HG03565 (cell line): ENCODE data around the gene NLRP1.

ENCODE experiments used
- ATAC-seq: cut with Tn5 transposase; IDR thresholded peaks from one replicate; pipeline ENCODE4 v1.9.1; 2021; ENCODE audit warnings: mild to moderate bottlenecking, moderate library complexity; ENCODE audit not compliant: unreplicated experiment

The NLRP1 gene

GRCh38 chr17:5558815-5559785 is 25.2 kb downstream of the NLRP1 start:
- ATAC-seq: no peak

DNA sequence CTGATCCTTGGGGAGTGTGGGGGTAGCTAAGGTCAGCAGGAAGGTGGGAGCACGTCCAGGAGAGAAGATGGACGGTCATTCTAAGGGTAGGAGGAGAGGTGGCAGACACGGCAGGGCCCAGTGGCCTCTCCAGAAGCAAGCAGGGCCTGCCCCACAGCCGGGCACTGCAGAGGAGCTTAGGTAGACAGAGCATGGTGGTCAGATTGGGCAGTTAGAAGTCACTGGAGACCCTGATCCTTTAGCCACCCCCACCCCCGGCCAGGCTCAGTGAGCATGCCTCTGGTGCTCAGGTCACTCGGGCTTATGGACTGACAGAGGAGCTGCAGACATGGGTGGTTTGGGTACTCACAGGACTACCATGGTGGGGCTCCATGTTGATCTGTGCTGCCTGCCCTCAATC is 26.3 kb downstream of the NLRP1 start:
- no peak for ATAC-seq

GRCh38 chr17:5557485-5557884 is 26.8 kb downstream of the NLRP1 start:
- no peak for ATAC-seq

- no peak for ATAC-seq
Measured at GRCh38 chr17:5555254-5555653, 29.1 kb downstream of the NLRP1 start.

DNA sequence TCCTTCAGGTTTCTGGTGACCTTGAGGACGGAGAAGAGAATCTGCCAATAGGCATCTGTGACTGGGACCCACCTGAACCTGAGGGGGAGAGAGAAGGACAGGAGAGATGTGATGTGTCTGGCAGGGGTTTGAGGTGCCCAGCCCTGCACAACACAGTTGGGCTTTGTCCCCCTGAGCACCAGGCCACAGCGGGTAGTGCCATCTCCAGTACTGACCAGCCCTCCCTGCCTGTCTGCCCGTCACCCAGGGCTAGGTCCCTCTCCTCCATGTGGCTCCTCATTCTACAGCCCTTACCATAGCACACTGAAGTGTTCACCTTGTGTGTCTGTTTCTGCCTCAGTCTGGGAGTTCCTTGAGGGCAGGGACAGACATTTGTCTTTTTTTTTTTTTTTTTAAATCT is 30.8 kb downstream of the NLRP1 start:
- ATAC-seq: no peak

GRCh38 chr17:5552841-5553240 is 31.5 kb downstream of the NLRP1 start:
- ATAC-seq: no peak

DNA sequence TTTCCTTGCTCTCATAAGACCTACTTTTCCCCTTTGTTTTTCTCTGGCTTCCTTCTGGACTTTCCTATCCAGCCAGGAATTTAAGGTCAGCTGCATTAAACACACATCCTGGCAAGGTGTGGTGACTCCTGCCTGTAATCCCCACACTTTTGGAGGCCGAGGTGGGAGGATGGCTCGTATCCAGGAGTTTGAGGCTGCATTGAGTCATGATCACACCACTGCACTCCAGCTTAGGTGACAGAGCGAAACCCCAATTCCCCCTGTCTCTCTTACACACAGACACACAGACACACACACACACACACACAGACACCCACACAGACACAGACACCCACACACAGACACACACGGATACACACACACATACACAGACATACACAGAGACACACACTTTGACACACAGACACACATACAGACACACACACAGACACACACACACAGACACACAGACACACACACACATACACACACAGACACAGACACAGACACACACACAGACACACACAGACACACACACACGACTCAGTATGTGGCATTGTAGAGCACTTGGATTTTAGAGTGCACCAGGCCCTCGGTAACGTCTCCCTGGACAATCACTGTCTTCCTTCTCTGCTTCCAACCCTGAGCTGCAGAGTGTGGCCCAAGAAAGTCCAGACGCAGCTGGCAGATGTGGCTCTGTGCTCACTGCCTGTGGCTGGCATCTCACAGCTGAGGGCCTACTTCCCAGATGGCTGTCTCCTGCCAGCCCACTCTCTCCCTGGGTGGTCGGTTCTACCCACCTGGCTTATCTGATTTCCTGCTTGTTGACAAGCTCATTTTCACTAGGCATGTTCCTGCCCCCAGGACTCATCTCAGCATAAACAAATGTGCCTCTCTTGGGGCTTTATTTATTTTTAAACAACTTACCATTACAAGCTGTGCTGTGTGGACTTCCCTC is 39.0 kb downstream of the NLRP1 start:
- no peak for ATAC-seq

DNA sequence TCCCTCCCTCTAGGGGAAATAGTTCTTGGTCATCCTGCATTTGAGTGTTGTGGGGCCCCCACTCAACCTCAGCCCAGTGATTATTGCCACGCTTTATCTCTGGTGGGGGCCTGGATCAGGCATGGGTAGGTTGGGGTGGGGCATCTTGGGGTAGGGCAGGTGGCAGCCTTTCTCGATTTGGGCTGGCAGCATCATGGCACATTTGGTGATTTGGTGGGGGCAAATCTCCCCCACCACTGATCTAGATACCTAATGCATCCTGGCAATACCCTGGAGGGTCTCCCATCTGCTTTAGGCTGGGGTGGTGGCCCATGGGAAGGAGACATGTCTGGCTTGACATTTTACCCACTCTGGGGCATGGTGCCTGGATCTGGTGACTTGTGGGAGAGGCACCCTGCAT is 40.2 kb downstream of the NLRP1 start:
- no peak for ATAC-seq

DNA sequence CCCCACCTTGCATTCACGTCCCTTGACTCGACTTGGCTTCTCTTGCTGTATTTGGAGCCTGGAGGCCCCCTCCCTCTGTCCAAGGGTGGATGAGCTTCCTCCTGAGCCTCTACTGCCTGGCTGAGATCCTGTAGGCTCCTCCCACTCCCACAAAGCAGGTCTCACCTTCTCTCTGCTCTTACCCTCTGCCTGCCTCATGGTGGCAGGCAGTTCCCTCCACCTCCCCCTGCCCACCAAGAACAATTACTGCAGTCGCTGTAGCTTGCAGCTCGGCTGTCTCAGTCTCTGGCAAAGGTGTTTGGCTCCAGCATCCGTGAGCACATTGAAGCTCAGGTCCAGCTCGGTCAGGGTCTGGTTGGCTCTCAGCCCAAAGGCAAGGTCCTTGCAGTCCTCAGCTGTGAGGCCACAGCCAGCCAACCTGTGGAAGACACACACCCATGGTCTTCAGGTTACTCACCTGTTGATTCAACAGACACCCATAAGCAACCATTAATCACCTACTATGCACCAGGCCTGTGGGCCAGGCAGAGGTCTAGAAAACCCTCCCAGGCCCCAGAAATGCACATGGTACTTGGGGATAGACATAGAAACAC is 42.6 kb downstream of the NLRP1 start:
- ATAC-seq: no peak

GRCh38 chr17:5540321-5540720 is 44.0 kb downstream of the NLRP1 start:
- no peak for ATAC-seq

DNA sequence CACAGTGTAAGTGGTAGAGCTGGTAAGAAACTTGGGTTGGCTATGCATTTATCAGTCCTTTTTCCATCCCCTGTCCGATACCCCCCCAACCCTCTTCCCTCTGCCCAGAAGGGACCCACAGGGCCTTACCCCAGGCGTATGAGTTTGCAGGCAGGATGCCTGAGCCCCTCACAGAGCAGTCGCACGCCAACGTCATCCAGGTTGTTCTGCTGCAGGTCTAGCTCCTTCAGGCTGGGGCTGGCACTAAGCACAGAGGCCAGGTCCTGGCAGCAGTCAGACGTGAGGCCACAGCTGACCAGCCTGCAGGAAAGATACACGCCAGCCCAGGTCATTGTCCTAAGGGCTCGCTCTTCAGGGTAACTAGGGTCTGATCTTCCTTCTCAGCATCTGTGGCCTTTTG is 45.0 kb downstream of the NLRP1 start:
- no peak for ATAC-seq

GRCh38 chr17:5536866-5537650 is 47.3 kb downstream of the NLRP1 start:
- ATAC-seq: no peak

GRCh38 chr17:5535436-5535835 is 48.9 kb downstream of the NLRP1 start:
- no peak for ATAC-seq

DNA sequence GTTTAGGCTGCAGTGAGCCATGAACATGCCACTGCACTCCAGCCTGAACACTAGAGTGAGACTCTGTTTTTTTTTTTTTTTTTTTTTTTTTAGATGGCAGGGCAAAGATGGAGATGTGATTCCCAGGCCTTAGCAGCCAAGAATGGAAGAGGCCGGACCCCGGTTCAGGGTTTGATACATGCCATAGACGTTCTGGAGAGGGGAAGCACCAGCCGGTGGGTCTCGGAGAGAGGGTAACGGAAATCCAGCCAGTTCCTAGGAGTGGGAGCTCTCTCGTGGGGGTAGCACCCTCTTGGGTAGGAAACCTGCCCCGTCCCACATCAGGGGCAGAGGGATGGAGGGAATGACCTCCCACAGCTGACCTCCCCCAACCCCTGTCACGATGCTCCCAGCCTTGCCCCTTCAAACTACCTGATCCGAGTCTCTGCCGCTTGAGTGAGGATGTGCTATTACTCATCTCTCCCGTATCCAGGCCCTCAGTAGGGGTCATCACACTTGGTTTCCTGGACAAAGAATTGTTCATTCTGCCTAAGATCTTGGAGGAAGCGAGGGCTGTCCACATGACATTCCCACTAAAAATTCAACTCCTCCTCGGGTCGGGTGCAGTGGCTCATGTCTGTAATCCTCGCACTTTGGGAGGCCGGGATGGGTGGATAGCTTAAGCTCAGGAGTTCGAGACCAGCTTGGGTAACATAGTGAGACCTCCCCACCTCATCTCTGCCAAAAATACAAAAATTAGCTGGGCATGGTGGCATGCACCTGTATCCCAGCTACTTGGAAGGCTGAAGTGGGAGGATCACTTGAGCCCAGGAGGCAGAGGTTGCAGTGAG is 50.6 kb downstream of the NLRP1 start:
- ATAC-seq: no peak

- ATAC-seq: no peak
Measured at GRCh38 chr17:5532581-5532980, 51.7 kb downstream of the NLRP1 start.

GRCh38 chr17:5531085-5531418 is 53.3 kb downstream of the NLRP1 start:
- no peak for ATAC-seq

DNA sequence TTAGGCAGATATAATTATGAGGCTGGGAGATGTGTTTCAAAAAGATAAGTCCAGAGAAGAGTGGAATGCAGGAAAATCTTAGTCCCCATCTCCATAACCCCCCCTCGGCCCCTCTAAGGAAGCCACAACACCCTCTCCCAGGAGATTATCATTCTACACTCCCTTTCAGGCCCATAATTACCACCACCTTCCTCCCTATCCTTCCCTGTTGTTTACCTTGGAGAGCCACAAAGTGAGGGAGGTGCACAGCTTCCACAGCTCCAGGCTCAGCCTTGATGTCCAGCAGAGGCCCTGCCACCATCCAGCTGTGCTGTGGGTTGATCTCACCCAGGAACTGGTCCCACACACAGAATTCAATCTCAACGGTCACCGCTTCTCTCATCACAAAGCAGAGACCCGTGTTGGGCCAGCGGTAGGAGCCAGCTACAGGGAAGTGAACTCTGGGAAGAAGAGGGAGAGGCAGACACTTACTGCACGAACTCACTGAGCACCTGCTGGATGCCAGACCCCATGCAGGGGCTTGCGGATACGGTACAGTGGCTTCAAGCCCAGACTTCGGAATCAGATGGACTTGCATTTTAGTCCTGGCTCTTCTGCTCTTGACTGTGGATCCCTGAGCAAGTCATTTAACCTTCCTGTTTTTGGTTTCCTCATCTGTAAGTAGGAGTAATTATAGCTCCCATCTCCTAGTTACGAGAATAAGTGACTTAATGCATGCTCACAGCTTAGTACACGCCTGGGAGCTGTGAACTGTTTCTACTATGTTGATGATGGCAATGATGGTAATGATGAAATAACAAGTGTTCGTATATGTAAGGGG is 53.8 kb downstream of the NLRP1 start:
- ATAC-seq: no peak

GRCh38 chr17:5527601-5528250 is 56.6 kb downstream of the NLRP1 start:
- no peak for ATAC-seq
